Keratinocyte (primary cell): Measurements from ENCODE around the gene SLC25A25. TPM values are rescaled to one million over a fixed set of nuclear protein-coding genes. Genes with fewer than 3 reads are reported as not detected.

Experiments used
- DNase-seq: peaks from one replicate; pipeline ENCODE4 v3.0.0-alpha.2; 2011; ENCODE audit warnings: low read depth, missing footprints, low spot score
- FAIRE-seq: peaks from 2 replicates; lab custom pipeline; 2011; peaks lifted over from hg19 to GRCh38; lab: Jason Lieb, UNC
- H2AFZ ChIP-seq: 2 replicates; pipeline ENCODE4 v1.6.0; 2012; ENCODE audit warnings: low read length, control low read depth, inconsistent platforms; ENCODE audit not compliant: control insufficient read depth
- H3K27ac ChIP-seq: 2 replicates; pipeline ENCODE4 v1.5.1; 2011; ENCODE audit warnings: low read length; ENCODE audit not compliant: control insufficient read depth, insufficient read depth
- H3K27me3 ChIP-seq: 3 replicates; pipeline ENCODE4 v1.6.0; 2011; ENCODE audit warnings: low read length; ENCODE audit not compliant: control insufficient read depth, insufficient read depth; ENCODE audit errors: extremely low read depth
- H3K36me3 ChIP-seq, 2 experiments: 2 replicates in 1 of 2; 3 replicates in 1 of 2; pipeline ENCODE4 v1.5.1; 2011; ENCODE audit warnings: low read length in 2 of 2, mild to moderate bottlenecking in 1 of 2; ENCODE audit not compliant: control insufficient read depth in 2 of 2, insufficient read depth in 2 of 2; ENCODE audit errors: extremely low read depth in 1 of 2
- H3K4me1 ChIP-seq: 3 replicates; pipeline ENCODE4 v1.5.1; 2011; ENCODE audit warnings: low read length; ENCODE audit not compliant: control insufficient read depth, insufficient read depth; ENCODE audit errors: extremely low read depth
- H3K4me2 ChIP-seq: 3 replicates; pipeline ENCODE4 v1.6.0; 2011; ENCODE audit warnings: low read depth, low read length; ENCODE audit not compliant: control insufficient read depth, insufficient read depth; ENCODE audit errors: extremely low read depth
- H3K4me3 ChIP-seq, 3 experiments: fragments of 200-600 bp in 1 of 3; sonication (generic) in 1 of 3; 2 replicates in 2 of 3; 3 replicates in 1 of 3; pipeline ENCODE4 v1.5.1; 2011 to 2016; ENCODE audit warnings: low read length in 3 of 3, mild to moderate bottlenecking in 3 of 3, control low read depth in 2 of 3, inconsistent platforms in 1 of 3, low read depth in 1 of 3, mixed read lengths in 1 of 3, mixed run types in 1 of 3, moderate library complexity in 1 of 3; ENCODE audit not compliant: control insufficient read depth in 2 of 3, insufficient read depth in 2 of 3; ENCODE audit errors: extremely low read depth in 1 of 3
- H3K79me2 ChIP-seq: 2 replicates; pipeline ENCODE4 v1.6.0; 2012; ENCODE audit warnings: low read length; ENCODE audit not compliant: control insufficient read depth, insufficient read depth
- H3K9ac ChIP-seq: 3 replicates; pipeline ENCODE4 v1.6.0; 2011; ENCODE audit warnings: low read length; ENCODE audit not compliant: control insufficient read depth, insufficient read depth; ENCODE audit errors: extremely low read depth
- H3K9me1 ChIP-seq: 3 replicates; pipeline ENCODE4 v1.6.0; 2011; ENCODE audit warnings: low read length; ENCODE audit not compliant: control insufficient read depth, insufficient read depth; ENCODE audit errors: extremely low read depth
- H3K9me3 ChIP-seq: 2 replicates; pipeline ENCODE4 v1.5.1; 2012; ENCODE audit warnings: low read depth, low read length; ENCODE audit not compliant: control insufficient read depth
- H4K20me1 ChIP-seq: 3 replicates; pipeline ENCODE4 v1.6.0; 2011; ENCODE audit warnings: low read length; ENCODE audit not compliant: control insufficient read depth, insufficient read depth; ENCODE audit errors: extremely low read depth
- EZH2 ChIP-seq: IDR thresholded peaks from one replicate; pipeline ENCODE4 v1.6.1; 2012; ENCODE audit warnings: inconsistent platforms, mild to moderate bottlenecking, low read length, moderate library complexity
- dilution Hi-C: fragments of 300-500 bp; cut with MboI; formaldehyde crosslinking; loops from one replicate; pipeline ENCODE4 v1.7.0; 2020; ENCODE audit warnings: low sequenced_read_pairs; ENCODE audit not compliant: extremely low pct_ligation_motif_present
- polyA plus RNA-seq, 5 experiments: library from polyadenylated mRNA; depleted of rRNA in 3 of 5; stranded (reverse) in 3 of 5; stranded (forward) in 1 of 5; unstranded in 1 of 5; fragments of >200 nt; gene quantifications; 1 replicate in 1 of 5; 2 replicates in 3 of 5; 3 replicates in 1 of 5; pipeline versions ENCODE4 v1.2.1 to v1.2.3, GENCODE V29; 2011 to 2012; ENCODE audit warnings: missing spikeins in 2 of 5, low read depth in 1 of 5, low replicate concordance in 1 of 5
- TF ChIP-seq, protein P1 (sequence below), 3 experiments: IDR thresholded peaks in 1 of 3; conservative IDR thresholded peaks in 1 of 3; optimal IDR thresholded peaks in 1 of 3; 2 replicates in 2 of 3; 3 replicates in 1 of 3; pipeline versions ENCODE3 to v1.5.1; 2011; ENCODE audit warnings: low read length in 3 of 3, mild to moderate bottlenecking in 3 of 3, moderate library complexity in 2 of 3, control low read depth in 1 of 3, inconsistent platforms in 1 of 3; ENCODE audit not compliant: insufficient read depth in 2 of 3; ENCODE audit errors: extremely low read depth in 1 of 3

Gene SLC25A25
- polyA plus RNA-seq, 1 donor (not counting 4 experiments of a cell fraction or from before 2014, with no cell fraction given) = 6.5 TPM

- Histone ChIP-seq H3K4me1 (peaks cover 11% of the 10 kb centered on the region), H2AFZ (peak within 1 kb of the TSS; percentile 89), H3K79me2 (peaks cover 26% of the 10 kb centered on the region), H3K9me1 (no peaks in the 10 kb centered on the region), H3K4me3 (peak within 1 kb of the TSS; percentile 80 to 93 (median 93)), H3K9me3 (no peaks in the 10 kb centered on the region), H3K36me3 (peaks cover 14% of the 10 kb centered on the region in 2 experiments), H3K4me2 (peak within 1 kb of the TSS; percentile 91), H3K27ac (peak within 1 kb of the TSS; percentile 94), H3K27me3 (no peaks in the 10 kb centered on the region), H4K20me1 (peaks cover 3% of the 10 kb centered on the region), H3K9ac (peak within 1 kb of the TSS; percentile 92)
- no peak for DNase-seq
- FAIRE-seq = no peak
- dilution Hi-C loops = no loop called here
- TF ChIP-seq, protein P1, sequence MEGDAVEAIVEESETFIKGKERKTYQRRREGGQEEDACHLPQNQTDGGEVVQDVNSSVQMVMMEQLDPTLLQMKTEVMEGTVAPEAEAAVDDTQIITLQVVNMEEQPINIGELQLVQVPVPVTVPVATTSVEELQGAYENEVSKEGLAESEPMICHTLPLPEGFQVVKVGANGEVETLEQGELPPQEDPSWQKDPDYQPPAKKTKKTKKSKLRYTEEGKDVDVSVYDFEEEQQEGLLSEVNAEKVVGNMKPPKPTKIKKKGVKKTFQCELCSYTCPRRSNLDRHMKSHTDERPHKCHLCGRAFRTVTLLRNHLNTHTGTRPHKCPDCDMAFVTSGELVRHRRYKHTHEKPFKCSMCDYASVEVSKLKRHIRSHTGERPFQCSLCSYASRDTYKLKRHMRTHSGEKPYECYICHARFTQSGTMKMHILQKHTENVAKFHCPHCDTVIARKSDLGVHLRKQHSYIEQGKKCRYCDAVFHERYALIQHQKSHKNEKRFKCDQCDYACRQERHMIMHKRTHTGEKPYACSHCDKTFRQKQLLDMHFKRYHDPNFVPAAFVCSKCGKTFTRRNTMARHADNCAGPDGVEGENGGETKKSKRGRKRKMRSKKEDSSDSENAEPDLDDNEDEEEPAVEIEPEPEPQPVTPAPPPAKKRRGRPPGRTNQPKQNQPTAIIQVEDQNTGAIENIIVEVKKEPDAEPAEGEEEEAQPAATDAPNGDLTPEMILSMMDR (optimal IDR thresholded peaks at IDR 0.05 in 1 of 3, IDR thresholded peaks at IDR 0.05 in 1 of 3, conservative IDR thresholded peaks at IDR 0.05 in 1 of 3; ENCODE audit: extremely low read depth in 1 of 3, insufficient read depth in 2 of 3, low read length in 3 of 3) = no peak
- no peak for TF ChIP-seq EZH2
Measured at GRCh38 chr9:128127568-128127989, 59.5 kb downstream of the SLC25A25 start, which contains the start of gene PTGES2. Gene PTGES2, minus strand, starts transcription at chr9:128127729. Its CDS starts 12 bp downstream, at chr9:128127717.

DNA sequence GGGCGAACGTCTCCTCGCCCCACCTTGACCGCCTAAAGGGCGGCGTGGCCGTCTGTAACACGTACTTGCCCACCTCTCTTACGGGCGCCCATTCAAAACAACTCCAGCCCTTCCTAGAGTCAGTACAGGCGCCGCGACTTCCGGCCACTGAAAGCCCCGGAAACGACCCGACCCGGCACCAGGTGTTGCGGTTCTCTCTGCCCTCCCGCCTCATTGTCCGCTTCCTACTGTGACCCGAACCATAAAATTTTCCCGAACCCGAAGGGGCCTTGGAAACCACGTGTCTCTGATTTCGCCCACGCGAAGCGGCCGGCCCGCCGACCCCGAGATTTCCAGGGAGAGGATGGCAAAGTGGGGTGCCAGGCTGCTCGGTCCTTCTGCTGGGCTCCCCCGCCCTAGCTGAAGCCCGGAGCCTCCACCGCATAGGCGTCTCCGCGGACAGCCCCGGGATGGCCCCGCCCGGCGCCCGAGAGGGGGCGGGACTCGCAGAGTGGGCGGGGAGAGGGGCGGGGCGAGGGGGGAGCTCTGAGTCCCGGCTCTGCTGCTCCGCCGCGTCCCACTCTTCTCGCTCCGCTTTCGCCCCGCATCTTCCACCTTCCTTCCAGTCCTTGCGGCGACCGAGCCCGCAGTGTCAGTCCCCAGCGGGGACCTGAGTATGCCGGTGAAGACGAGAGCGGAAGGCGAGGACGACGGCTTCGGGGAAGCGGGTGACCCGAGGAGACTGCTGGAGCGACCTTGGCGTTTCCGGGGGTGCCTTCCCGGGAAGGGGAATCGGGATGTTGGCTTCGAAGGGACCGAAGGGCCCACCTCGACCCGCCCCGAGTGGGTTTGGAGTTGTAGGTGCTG, 60.2 kb downstream of the SLC25A25 start:
- Histone ChIP-seq H3K27ac (peak overlapping the region; percentile 94), H3K4me2 (peak overlapping the region; percentile 91), H3K9me3 (no peaks in the 10 kb centered on the region), H3K9ac (peak overlapping the region; percentile 92), H3K27me3 (no peaks in the 10 kb centered on the region), H2AFZ (peak overlapping the region; percentile 89), H3K4me1 (peaks cover 11% of the 10 kb centered on the region), H4K20me1 (peaks cover 3% of the 10 kb centered on the region), H3K4me3 (peak overlapping the region; percentile 80 to 93 (median 93)), H3K79me2 (peaks cover 26% of the 10 kb centered on the region), H3K36me3 (peaks cover 9 to 12% of the 10 kb centered on the region in 2 experiments), H3K9me1 (no peaks in the 10 kb centered on the region)
- dilution Hi-C loops = no loop called here
- TF ChIP-seq EZH2 = no peak
- TF ChIP-seq, protein P1 (optimal IDR thresholded peaks at IDR 0.05 in 1 of 3, IDR thresholded peaks at IDR 0.05 in 1 of 3, conservative IDR thresholded peaks at IDR 0.05 in 1 of 3; ENCODE audit: extremely low read depth in 1 of 3, insufficient read depth in 2 of 3, low read length in 3 of 3) = no peak
- no peak for FAIRE-seq
- DNase-seq = no peak
